Astrocyte (in vitro differentiated cells and primary cell): ENCODE measurements around the gene CDC42EP3. TPM values are rescaled to one million over a fixed set of nuclear protein-coding genes. Genes with fewer than 3 reads are reported as not detected.

ENCODE experiments used
- DNase-seq: peaks from one replicate; pipeline ENCODE4 v3.0.0-alpha.2; 2010; ENCODE audit warnings: low read depth
- FAIRE-seq: peaks from 2 replicates; lab custom pipeline; 2011; peaks lifted over from hg19 to GRCh38; lab: Jason Lieb, UNC
- H2AFZ ChIP-seq: 2 replicates; pipeline ENCODE4 v1.6.0; 2012; ENCODE audit warnings: low read depth, low read length, inconsistent platforms
- H3K27ac ChIP-seq: 2 replicates; pipeline ENCODE4 v1.5.1; 2011; ENCODE audit warnings: low read depth, low read length, inconsistent platforms
- H3K27me3 ChIP-seq: 2 replicates; pipeline ENCODE4 v1.6.0; 2011; ENCODE audit warnings: low read length, inconsistent platforms; ENCODE audit not compliant: insufficient read depth
- H3K36me3 ChIP-seq: 2 replicates; pipeline ENCODE4 v1.5.1; 2011; ENCODE audit warnings: low read length, inconsistent platforms; ENCODE audit not compliant: insufficient read depth
- H3K4me1 ChIP-seq: 2 replicates; pipeline ENCODE4 v1.5.1; 2011; ENCODE audit warnings: low read length, inconsistent platforms; ENCODE audit not compliant: insufficient read depth
- H3K4me2 ChIP-seq: 2 replicates; pipeline ENCODE4 v1.6.0; 2012; ENCODE audit warnings: low read length, inconsistent platforms
- H3K4me3 ChIP-seq: 2 replicates; pipeline ENCODE4 v1.5.1; 2011; ENCODE audit warnings: low read depth, mild to moderate bottlenecking, low read length, inconsistent platforms; ENCODE audit not compliant: insufficient read depth
- H3K79me2 ChIP-seq: 2 replicates; pipeline ENCODE4 v1.6.0; 2012; ENCODE audit warnings: mild to moderate bottlenecking, low read length, inconsistent platforms; ENCODE audit not compliant: insufficient read depth
- H3K9ac ChIP-seq: 2 replicates; pipeline ENCODE4 v1.6.0; 2012; ENCODE audit warnings: mild to moderate bottlenecking, low read length, inconsistent platforms
- H3K9me3 ChIP-seq: 2 replicates; pipeline ENCODE4 v1.5.1; 2012; ENCODE audit warnings: low read depth, mild to moderate bottlenecking, low read length, inconsistent platforms; ENCODE audit not compliant: insufficient read depth
- H4K20me1 ChIP-seq: 2 replicates; pipeline ENCODE4 v1.6.0; 2012; ENCODE audit warnings: low read length, inconsistent platforms; ENCODE audit not compliant: insufficient read depth
- H3K27ac Mint-ChIP-seq: one replicate; pipeline ENCODE4 v1.8.0; 2021; ENCODE audit warnings: mild to moderate bottlenecking, mixed read lengths; ENCODE audit not compliant: unreplicated experiment
- H3K27me3 Mint-ChIP-seq: one replicate; pipeline ENCODE4 v1.8.0; 2021; ENCODE audit warnings: low read depth, mixed read lengths; ENCODE audit not compliant: unreplicated experiment
- H3K36me3 Mint-ChIP-seq: one replicate; pipeline ENCODE4 v1.8.0; 2021; ENCODE audit warnings: low read depth, mixed read lengths; ENCODE audit not compliant: unreplicated experiment
- H3K4me1 Mint-ChIP-seq: one replicate; pipeline ENCODE4 v1.8.0; 2021; ENCODE audit warnings: low read depth, mixed read lengths; ENCODE audit not compliant: unreplicated experiment
- H3K4me3 Mint-ChIP-seq: one replicate; pipeline ENCODE4 v1.8.0; 2021; ENCODE audit warnings: mild to moderate bottlenecking, moderate library complexity, mixed read lengths; ENCODE audit not compliant: unreplicated experiment
- H3K9me3 Mint-ChIP-seq: one replicate; pipeline ENCODE4 v1.8.0; 2021; ENCODE audit warnings: mild to moderate bottlenecking, mixed read lengths; ENCODE audit not compliant: unreplicated experiment
- CTCF ChIP-seq: IDR thresholded peaks from 2 replicates; pipeline ENCODE4 v1.5.1; 2011; ENCODE audit warnings: low read depth, mild to moderate bottlenecking, inconsistent platforms, low read length, moderate library complexity; ENCODE audit not compliant: insufficient read depth
- EZH2 ChIP-seq: IDR thresholded peaks from 2 replicates; pipeline ENCODE4 v1.6.1; 2012; ENCODE audit warnings: mild to moderate bottlenecking, low read length, inconsistent platforms; ENCODE audit not compliant: insufficient read depth
- total RNA-seq: library from RNA; stranded (reverse); gene quantifications from 2 replicates; pipeline ENCODE4 v1.2.1, GENCODE V29; 2021

The CDC42EP3 gene
- total RNA-seq, 1 donor from 2014 or later: 94.3 TPM

GRCh38 chr2:37636381-37637066 is 34.9 kb downstream of the CDC42EP3 start:
- peak overlapping the region; percentile 68 for H3K27ac Mint-ChIP-seq
- H3K27ac ChIP-seq: peak overlapping the region; percentile 4

GRCh38 chr2:37635504-37636380 is 35.7 kb downstream of the CDC42EP3 start:
- no peak for FAIRE-seq

More at GRCh38 chr2:37636381-37637066, 34.9 kb downstream of the CDC42EP3 start:
- Histone ChIP-seq H3K4me1 (peaks cover 19% of the 10 kb centered on the region), H3K4me2 (no peak overlapping the region), H3K9ac (no peak overlapping the region), H3K27me3 (no peaks in the 10 kb centered on the region), H4K20me1 (no peaks in the 10 kb centered on the region), H2AFZ (no peak overlapping the region), H3K9me3 (no peaks in the 10 kb centered on the region), H3K79me2 (peaks cover 7% of the 10 kb centered on the region), H3K36me3 (peaks cover 5% of the 10 kb centered on the region), H3K4me3 (no peak overlapping the region)
- Mint-ChIP-seq H3K9me3 (no peaks in the 10 kb centered on the region), H3K36me3 (peaks cover 4% of the 10 kb centered on the region), H3K4me1 (peaks cover 15% of the 10 kb centered on the region), H3K27me3 (no peaks in the 10 kb centered on the region), H3K4me3 (no peak overlapping the region)
- no peak for TF ChIP-seq EZH2
- no peak for TF ChIP-seq CTCF
- no peak for DNase-seq
- FAIRE-seq: no peak

More at GRCh38 chr2:37635504-37636380, 35.7 kb downstream of the CDC42EP3 start:
- H3K4me3 ChIP-seq: no peak overlapping the region
- no peaks in the 10 kb centered on the region for H3K79me2 ChIP-seq
- H3K4me1 ChIP-seq: peaks cover 12% of the 10 kb centered on the region
- Mint-ChIP-seq H3K27ac (peak overlapping the region; percentile 68), H3K4me3 (peak overlapping the region; percentile 34), H3K4me1 (peaks cover 19% of the 10 kb centered on the region), H3K27me3 (no peaks in the 10 kb centered on the region), H3K36me3 (no peaks in the 10 kb centered on the region), H3K9me3 (no peaks in the 10 kb centered on the region)
- no peak overlapping the region for H3K9ac ChIP-seq
- peak overlapping the region; percentile 48 for H3K27ac ChIP-seq
- no peak for TF ChIP-seq CTCF
- TF ChIP-seq EZH2: no peak
- no peaks in the 10 kb centered on the region for H4K20me1 ChIP-seq
- peak; percentile 67 for DNase-seq
- H3K4me2 ChIP-seq: no peak overlapping the region
- H3K36me3 ChIP-seq: no peaks in the 10 kb centered on the region
- H3K27me3 ChIP-seq: no peaks in the 10 kb centered on the region
- no peak overlapping the region for H2AFZ ChIP-seq
- H3K9me3 ChIP-seq: no peaks in the 10 kb centered on the region
